ENCODE data around the gene LYSMD1.

Gene LYSMD1

GRCh38 chr1:151166505-151166956 lies 829 bp upstream of the LYSMD1 start:
- Histone ChIP-seq H3K36me3 (ENCODE audit: insufficient read depth, low read length) (peaks cover 5% of the 10 kb centered on the region; the same call in 1 of the 2 replicates), H4K20me1 (ENCODE audit: insufficient read depth, low read length, poor library complexity, severe bottlenecking) (no peaks in the 10 kb centered on the region), H3K9me2 (replicated peaks; ENCODE audit: low read depth, low read length) (no peaks in the 10 kb centered on the region), H3K4me1 (ENCODE audit: insufficient read depth, low read length, poor library complexity, severe bottlenecking) (peaks cover 21% of the 10 kb centered on the region), H3K9ac (ENCODE audit: low read depth, low read length, poor library complexity, severe bottlenecking) (peak overlapping the region; percentile 84), H2AFZ (ENCODE audit: low read length) (peak overlapping the region; percentile 69), H3K27me3 (ENCODE audit: insufficient read depth, low read length, poor library complexity, severe bottlenecking) (no peaks in the 10 kb centered on the region), H3K79me2 (ENCODE audit: insufficient read depth, low read length) (peaks cover 39% of the 10 kb centered on the region), H3F3A (ENCODE audit: low read depth) (no peaks in the 10 kb centered on the region), H3K4me2 (ENCODE audit: low read depth, low read length, poor library complexity, severe bottlenecking) (peak overlapping the region; percentile 98), H3K9me3 (ENCODE audit: insufficient read depth, low read depth, low read length) (no peaks in the 10 kb centered on the region), H3K4me3 (ENCODE audit: low read length, poor library complexity, severe bottlenecking) (peak overlapping the region; percentile 93)
- no peak for TF ChIP-seq CTCF (conservative IDR thresholded peaks at IDR 0.05; ENCODE audit: low read length)

GRCh38 chr1:151165281-151165737 lies 393 bp downstream of the LYSMD1 start:
- H2AFZ ChIP-seq (ENCODE audit: low read length) = peak overlapping the region; percentile 83
- H3K36me3 ChIP-seq (ENCODE audit: insufficient read depth, low read length) = peaks cover 5% of the 10 kb centered on the region; the same call in 1 of the 2 replicates

GRCh38 chr1:151164732-151165280 lies 896 bp downstream of the LYSMD1 start:
- H3K4me1 ChIP-seq (ENCODE audit: insufficient read depth, low read length, poor library complexity, severe bottlenecking) = peaks cover 22% of the 10 kb centered on the region
- peak overlapping the region; percentile 93 for H3K4me3 ChIP-seq (ENCODE audit: low read length, poor library complexity, severe bottlenecking)
- no peaks in the 10 kb centered on the region for H3F3A ChIP-seq (ENCODE audit: low read depth)
- peak overlapping the region; percentile 91 for H3K4me2 ChIP-seq (ENCODE audit: low read depth, low read length, poor library complexity, severe bottlenecking)
- TF ChIP-seq CTCF (conservative IDR thresholded peaks at IDR 0.05; ENCODE audit: low read length) (no peak), EZH2phosphoT487 (IDR thresholded peaks at IDR 0.05; ENCODE audit: borderline replicate concordance) (no peak)
- H3K9me2 ChIP-seq (replicated peaks; ENCODE audit: low read depth, low read length) = no peaks in the 10 kb centered on the region
- H3K9ac ChIP-seq (ENCODE audit: low read depth, low read length, poor library complexity, severe bottlenecking) = peak overlapping the region; percentile 84
- H4K20me1 ChIP-seq (ENCODE audit: insufficient read depth, low read length, poor library complexity, severe bottlenecking) = no peaks in the 10 kb centered on the region
- peak overlapping the region; percentile 83 for H2AFZ ChIP-seq (ENCODE audit: low read length)
- no peaks in the 10 kb centered on the region for H3K27me3 ChIP-seq (ENCODE audit: insufficient read depth, low read length, poor library complexity, severe bottlenecking)
- peaks cover 39% of the 10 kb centered on the region for H3K79me2 ChIP-seq (ENCODE audit: insufficient read depth, low read length)
- peaks cover 5% of the 10 kb centered on the region; the same call in 1 of the 2 replicates for H3K36me3 ChIP-seq (ENCODE audit: insufficient read depth, low read length)
- H3K9me3 ChIP-seq (ENCODE audit: insufficient read depth, low read depth, low read length) = no peaks in the 10 kb centered on the region

More at GRCh38 chr1:151165281-151165737, 393 bp downstream of the LYSMD1 start:
- Histone ChIP-seq H3K9me2 (replicated peaks; ENCODE audit: low read depth, low read length) (no peaks in the 10 kb centered on the region), H4K20me1 (ENCODE audit: insufficient read depth, low read length, poor library complexity, severe bottlenecking) (no peaks in the 10 kb centered on the region), H3K9me3 (ENCODE audit: insufficient read depth, low read depth, low read length) (no peaks in the 10 kb centered on the region), H3K4me1 (ENCODE audit: insufficient read depth, low read length, poor library complexity, severe bottlenecking) (peaks cover 21% of the 10 kb centered on the region), H3K4me3 (ENCODE audit: low read length, poor library complexity, severe bottlenecking) (peak overlapping the region; percentile 93), H3F3A (ENCODE audit: low read depth) (no peaks in the 10 kb centered on the region), H3K27me3 (ENCODE audit: insufficient read depth, low read length, poor library complexity, severe bottlenecking) (no peaks in the 10 kb centered on the region), H3K4me2 (ENCODE audit: low read depth, low read length, poor library complexity, severe bottlenecking) (peak overlapping the region; percentile 91), H3K9ac (ENCODE audit: low read depth, low read length, poor library complexity, severe bottlenecking) (peak overlapping the region; percentile 84), H3K79me2 (ENCODE audit: insufficient read depth, low read length) (peaks cover 39% of the 10 kb centered on the region)
- no peak for TF ChIP-seq EZH2phosphoT487 (IDR thresholded peaks at IDR 0.05; ENCODE audit: borderline replicate concordance)
- no peak for TF ChIP-seq CTCF (conservative IDR thresholded peaks at IDR 0.05; ENCODE audit: low read length)
